Chondrocyte (in vitro differentiated cells): ENCODE results near the gene PRPS1. TPM values are rescaled to one million over a fixed set of nuclear protein-coding genes. Genes with fewer than 3 reads are reported as not detected.

Source experiments
- DNase-seq: peaks from one replicate; pipeline ENCODE4 v3.0.0; 2021; ENCODE audit warnings: mixed read lengths, low spot score
- H3K27ac Mint-ChIP-seq: one replicate; pipeline ENCODE4 v1.8.0; 2021; ENCODE audit warnings: mild to moderate bottlenecking, moderate library complexity, mixed read lengths; ENCODE audit not compliant: unreplicated experiment
- H3K27me3 Mint-ChIP-seq: 2 replicates; pipeline ENCODE4 v1.8.0; 2021; ENCODE audit warnings: low read depth, mixed read lengths
- H3K36me3 Mint-ChIP-seq: 2 replicates; pipeline ENCODE4 v1.8.0; 2021; ENCODE audit warnings: low read depth, mixed read lengths
- H3K4me1 Mint-ChIP-seq: 2 replicates; pipeline ENCODE4 v1.8.0; 2021; ENCODE audit warnings: low read depth, mild to moderate bottlenecking, mixed read lengths
- H3K4me3 Mint-ChIP-seq: one replicate; pipeline ENCODE4 v1.8.0; 2021; ENCODE audit warnings: mild to moderate bottlenecking, moderate library complexity, mixed read lengths; ENCODE audit not compliant: unreplicated experiment
- H3K9me3 Mint-ChIP-seq: 2 replicates; pipeline ENCODE4 v1.8.0; 2021; ENCODE audit warnings: low read depth, mixed read lengths
- total RNA-seq: library from RNA; stranded (reverse); gene quantifications from 3 replicates; pipeline ENCODE4 v1.2.1, GENCODE V29; 2021
- TF ChIP-seq, protein P1 (sequence below): fragments of 200-600 bp; sonication (generic); IDR thresholded peaks from 2 replicates; pipeline ENCODE4 v1.5.0; 2021; ENCODE audit warnings: antibody characterized with exemption, mild to moderate bottlenecking, moderate library complexity

The PRPS1 gene
- total RNA-seq, 1 donor from 2014 or later: 31.6 TPM

DNA sequence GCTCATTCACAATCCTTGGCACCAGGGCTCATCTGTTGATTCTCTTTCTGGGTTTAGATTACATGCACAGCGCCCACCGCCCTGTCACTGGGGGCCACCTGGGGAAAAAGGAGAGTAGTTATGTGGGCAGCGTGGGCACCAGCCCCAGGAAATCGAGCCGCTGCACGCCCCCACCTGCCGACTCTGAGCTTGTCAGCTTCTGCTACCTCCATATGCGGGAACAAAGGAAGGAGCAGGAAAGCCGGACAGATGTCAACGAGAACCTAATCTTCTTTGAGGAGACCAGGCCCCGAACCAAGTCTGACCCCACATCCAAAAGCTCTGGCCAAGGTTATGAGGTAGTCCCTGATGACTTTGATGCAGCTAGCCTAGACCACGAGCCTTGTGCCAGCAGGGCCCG is 31.0 kb upstream of the PRPS1 start:
- Mint-ChIP-seq H3K4me1 (no peaks in the 10 kb centered on the region), H3K9me3 (peaks cover 5% of the 10 kb centered on the region), H3K27me3 (no peaks in the 10 kb centered on the region), H3K27ac (no peak overlapping the region), H3K36me3 (no peaks in the 10 kb centered on the region), H3K4me3 (no peak overlapping the region)
- TF ChIP-seq, protein P1, sequence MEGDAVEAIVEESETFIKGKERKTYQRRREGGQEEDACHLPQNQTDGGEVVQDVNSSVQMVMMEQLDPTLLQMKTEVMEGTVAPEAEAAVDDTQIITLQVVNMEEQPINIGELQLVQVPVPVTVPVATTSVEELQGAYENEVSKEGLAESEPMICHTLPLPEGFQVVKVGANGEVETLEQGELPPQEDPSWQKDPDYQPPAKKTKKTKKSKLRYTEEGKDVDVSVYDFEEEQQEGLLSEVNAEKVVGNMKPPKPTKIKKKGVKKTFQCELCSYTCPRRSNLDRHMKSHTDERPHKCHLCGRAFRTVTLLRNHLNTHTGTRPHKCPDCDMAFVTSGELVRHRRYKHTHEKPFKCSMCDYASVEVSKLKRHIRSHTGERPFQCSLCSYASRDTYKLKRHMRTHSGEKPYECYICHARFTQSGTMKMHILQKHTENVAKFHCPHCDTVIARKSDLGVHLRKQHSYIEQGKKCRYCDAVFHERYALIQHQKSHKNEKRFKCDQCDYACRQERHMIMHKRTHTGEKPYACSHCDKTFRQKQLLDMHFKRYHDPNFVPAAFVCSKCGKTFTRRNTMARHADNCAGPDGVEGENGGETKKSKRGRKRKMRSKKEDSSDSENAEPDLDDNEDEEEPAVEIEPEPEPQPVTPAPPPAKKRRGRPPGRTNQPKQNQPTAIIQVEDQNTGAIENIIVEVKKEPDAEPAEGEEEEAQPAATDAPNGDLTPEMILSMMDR: no peak
- DNase-seq: no peak

DNA sequence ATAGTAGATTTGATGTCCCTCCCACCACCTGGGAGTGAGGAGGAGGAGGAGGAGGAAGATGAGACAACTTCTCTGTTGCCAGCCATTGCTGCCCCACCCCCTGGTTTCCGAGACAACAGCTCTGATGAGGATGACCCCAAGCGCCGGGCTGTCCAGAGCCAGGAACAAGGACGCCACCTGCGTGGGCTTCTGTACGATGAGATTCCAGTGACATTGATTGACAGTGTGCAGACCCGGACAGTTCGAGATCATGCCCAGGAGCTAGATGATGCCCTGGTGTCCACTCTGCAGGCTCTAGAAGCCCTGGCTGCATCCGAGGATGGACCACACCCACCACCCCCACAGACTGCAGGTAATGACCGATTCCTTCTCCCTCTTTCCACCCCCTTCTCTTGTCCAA is 30.5 kb upstream of the PRPS1 start:
- Mint-ChIP-seq H3K4me3 (no peak overlapping the region), H3K27me3 (no peaks in the 10 kb centered on the region), H3K27ac (no peak overlapping the region), H3K9me3 (peaks cover 5% of the 10 kb centered on the region), H3K36me3 (no peaks in the 10 kb centered on the region), H3K4me1 (no peaks in the 10 kb centered on the region)
- DNase-seq: no peak
- TF ChIP-seq, protein P1: no peak

DNA sequence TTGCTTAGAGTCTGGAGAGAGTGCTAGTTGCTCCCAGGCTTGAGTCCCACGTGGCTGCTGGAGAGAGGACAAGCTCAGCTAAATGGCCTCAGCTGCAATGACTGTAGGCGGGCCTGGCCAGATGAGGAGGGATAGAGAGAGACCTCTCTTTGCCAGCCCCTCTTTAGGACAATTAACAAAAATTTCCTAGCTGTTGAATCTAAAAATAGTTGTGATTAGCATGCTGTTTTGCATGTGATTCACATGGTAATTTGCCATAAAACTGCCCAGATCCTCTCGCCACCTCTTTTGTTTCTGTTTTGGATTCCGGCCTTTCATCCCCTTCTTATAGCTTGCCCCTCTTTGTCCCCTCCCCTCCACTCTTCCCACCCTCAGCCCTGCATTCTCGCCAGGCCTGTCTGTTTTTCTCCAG is 28.9 kb upstream of the PRPS1 start:
- Mint-ChIP-seq H3K4me1 (no peaks in the 10 kb centered on the region), H3K36me3 (no peaks in the 10 kb centered on the region), H3K9me3 (no peaks in the 10 kb centered on the region), H3K27me3 (no peaks in the 10 kb centered on the region), H3K4me3 (no peak overlapping the region), H3K27ac (no peak overlapping the region)
- TF ChIP-seq, protein P1: no peak
- DNase-seq: no peak

DNA sequence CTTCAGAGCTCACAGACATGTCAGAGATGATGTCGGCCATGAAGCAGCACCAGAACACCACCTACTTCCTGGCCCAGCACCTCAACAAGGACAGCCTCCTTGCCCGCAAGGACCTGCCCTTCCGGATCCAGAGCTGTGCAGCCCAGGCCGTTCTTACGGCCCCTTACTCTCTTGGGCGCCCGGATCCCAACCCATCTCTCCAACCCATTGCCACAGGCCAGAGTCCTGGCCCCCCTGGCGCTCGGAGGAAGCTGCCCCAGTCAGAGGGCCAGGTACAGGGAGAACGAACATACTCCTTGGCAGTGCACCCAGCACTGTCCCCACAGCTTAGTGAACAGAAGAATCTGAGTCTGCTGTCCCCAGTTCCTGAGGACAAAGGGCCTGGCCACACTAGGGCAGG is 27.9 kb upstream of the PRPS1 start:
- Mint-ChIP-seq H3K36me3 (no peaks in the 10 kb centered on the region), H3K4me3 (no peak overlapping the region), H3K4me1 (no peaks in the 10 kb centered on the region), H3K27ac (no peak overlapping the region), H3K27me3 (no peaks in the 10 kb centered on the region), H3K9me3 (no peaks in the 10 kb centered on the region)
- TF ChIP-seq, protein P1: no peak
- no peak for DNase-seq

DNA sequence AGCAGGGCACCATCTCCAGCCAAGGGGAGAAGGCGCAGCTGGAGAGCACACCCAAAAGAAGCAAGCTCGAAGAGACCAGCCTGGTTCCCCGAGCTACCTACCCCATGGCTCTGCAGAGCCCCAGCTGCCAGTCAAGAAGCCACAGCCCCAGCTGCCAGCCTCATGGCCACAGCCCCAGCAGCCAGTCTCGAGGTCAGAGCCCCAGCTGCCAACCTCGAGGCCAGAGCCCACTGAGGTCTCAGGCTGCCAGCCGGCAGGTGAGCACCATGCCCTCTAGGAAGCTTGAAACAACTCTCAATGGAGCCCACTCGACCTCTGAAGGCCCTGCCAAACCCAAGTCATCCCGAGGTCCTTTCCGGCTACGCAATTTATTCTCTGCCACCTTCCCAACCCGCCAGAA is 27.0 kb upstream of the PRPS1 start:
- no peak overlapping the region for H3K4me3 Mint-ChIP-seq
- TF ChIP-seq, protein P1: no peak
- no peaks in the 10 kb centered on the region for H3K36me3 Mint-ChIP-seq
- no peak overlapping the region for H3K27ac Mint-ChIP-seq
- DNase-seq: no peak
- H3K4me1 Mint-ChIP-seq: no peaks in the 10 kb centered on the region
- H3K9me3 Mint-ChIP-seq: no peaks in the 10 kb centered on the region
- no peaks in the 10 kb centered on the region for H3K27me3 Mint-ChIP-seq
